IPS DF 6.9 (cell line): ENCODE data around the gene GPC5.
"Not testable (repeated sequence)": the region's sequence is repeated elsewhere in the genome, so short reads cannot be mapped to it uniquely, and the experiment has no call there.

Experiments used
- DNase-seq: peaks from one replicate; pipeline ENCODE4 v3.0.0-alpha.2; 2013; ENCODE audit warnings: low read depth, low spot score
- H3K27ac ChIP-seq: one replicate; pipeline ENCODE4 v1.5.1; 2013; ENCODE audit warnings: low read length, control low read depth
- H3K27me3 ChIP-seq: 2 replicates; pipeline ENCODE4 v1.6.1; 2013; ENCODE audit warnings: mild to moderate bottlenecking, low read length; ENCODE audit not compliant: control insufficient read depth, insufficient read depth
- H3K36me3 ChIP-seq: 2 replicates; pipeline ENCODE4 v1.6.1; 2013; ENCODE audit warnings: low read length; ENCODE audit not compliant: control insufficient read depth, insufficient read depth
- H3K4me1 ChIP-seq: 2 replicates; pipeline ENCODE4 v1.6.1; 2013; ENCODE audit warnings: low read length; ENCODE audit not compliant: control insufficient read depth, insufficient read depth
- H3K4me3 ChIP-seq: 2 replicates; pipeline ENCODE4 v1.5.1; 2013; ENCODE audit warnings: mild to moderate bottlenecking, low read length
- H3K9me3 ChIP-seq: 2 replicates; pipeline ENCODE4 v1.6.1; 2013; ENCODE audit warnings: low read length, inconsistent platforms; ENCODE audit not compliant: control insufficient read depth, insufficient read depth
- WGBS: extraction: QIAGEN DNeasy Blood & Tissue Kit; methylation state at CpG from one replicate; pipeline ENCODE4 v1.1.7; 2013; ENCODE audit warnings: mixed read lengths, missing lambda C conversion rate; ENCODE audit not compliant: insufficient read length, insufficient coverage; 5-methylcytosine and 5-hydroxymethylcytosine counted together

The GPC5 gene

GRCh38 chr13:91667486-91667885 is 269.1 kb downstream of the GPC5 start:
- Histone ChIP-seq H3K36me3 (no peaks in the 10 kb centered on the region), H3K27ac (no peak overlapping the region), H3K4me3 (no peak overlapping the region), H3K9me3 (no peaks in the 10 kb centered on the region), H3K27me3 (no peaks in the 10 kb centered on the region), H3K4me1 (no peaks in the 10 kb centered on the region)
- no CpG with 5 or more reads among the region's 2 CpGs for WGBS
- no peak for DNase-seq

GRCh38 chr13:91668866-91669495 is 270.6 kb downstream of the GPC5 start:
- H3K36me3 ChIP-seq: no peaks in the 10 kb centered on the region
- no peak overlapping the region for H3K27ac ChIP-seq
- no peak overlapping the region for H3K4me3 ChIP-seq
- H3K4me1 ChIP-seq: no peaks in the 10 kb centered on the region
- no CpG with 5 or more reads among the region's 5 CpGs for WGBS
- no peak for DNase-seq
- no peaks in the 10 kb centered on the region for H3K27me3 ChIP-seq
- H3K9me3 ChIP-seq: no peaks in the 10 kb centered on the region

- not testable (repeated sequence) for DNase-seq, H3K27me3 ChIP-seq, H3K36me3 ChIP-seq, H3K4me3 ChIP-seq, H3K27ac ChIP-seq, H3K4me1 ChIP-seq, H3K9me3 ChIP-seq
- WGBS: 100% methylated on average over 5 of the region's 15 CpGs
These were observed 275.9 kb downstream of the GPC5 start for GRCh38 chr13:91674347-91674746.

- no peak for DNase-seq
- Histone ChIP-seq H3K4me1 (0 out of 2 replicates have a peak, but pooled peaks cover 1% of the 10 kb centered on the region), H3K27me3 (no peaks in the 10 kb centered on the region), H3K9me3 (no peaks in the 10 kb centered on the region), H3K36me3 (no peaks in the 10 kb centered on the region), H3K4me3 (no peak overlapping the region), H3K27ac (no peak overlapping the region)
- WGBS: no CpG with 5 or more reads among the region's 3 CpGs
These were observed 286.3 kb downstream of the GPC5 start for GRCh38 chr13:91684746-91685145.

GRCh38 chr13:91690944-91691343 is 292.5 kb downstream of the GPC5 start:
- no peaks in the 10 kb centered on the region for H3K36me3 ChIP-seq
- no CpG with 5 or more reads among the region's 6 CpGs for WGBS

GRCh38 chr13:91693466-91693865 is 295.0 kb downstream of the GPC5 start:
- no CpG with 5 or more reads among the region's 11 CpGs for WGBS
- Histone ChIP-seq H3K27ac (no peak overlapping the region), H3K4me3 (no peak overlapping the region)

More at GRCh38 chr13:91690944-91691343, 292.5 kb downstream of the GPC5 start:
- Histone ChIP-seq H3K4me1 (no peaks in the 10 kb centered on the region), H3K4me3 (no peak overlapping the region), H3K27me3 (no peaks in the 10 kb centered on the region), H3K9me3 (no peaks in the 10 kb centered on the region), H3K27ac (no peak overlapping the region)
- no peak for DNase-seq

GRCh38 chr13:91698308-91698707 is 299.9 kb downstream of the GPC5 start:
- no peaks in the 10 kb centered on the region for H3K27me3 ChIP-seq
- WGBS: no CpG with 5 or more reads among the region's 2 CpGs
- no peak overlapping the region for H3K27ac ChIP-seq
- no peak overlapping the region for H3K4me3 ChIP-seq
- no peaks in the 10 kb centered on the region for H3K36me3 ChIP-seq
- no peaks in the 10 kb centered on the region for H3K9me3 ChIP-seq
- DNase-seq: no peak
- H3K4me1 ChIP-seq: no peaks in the 10 kb centered on the region

More at GRCh38 chr13:91693466-91693865, 295.0 kb downstream of the GPC5 start:
- Histone ChIP-seq H3K4me1 (no peaks in the 10 kb centered on the region), H3K9me3 (no peaks in the 10 kb centered on the region), H3K27me3 (no peaks in the 10 kb centered on the region), H3K36me3 (no peaks in the 10 kb centered on the region)
- DNase-seq: no peak

- Histone ChIP-seq H3K4me3 (no peak overlapping the region), H3K36me3 (no peaks in the 10 kb centered on the region), H3K9me3 (no peaks in the 10 kb centered on the region), H3K27me3 (no peaks in the 10 kb centered on the region), H3K27ac (no peak overlapping the region), H3K4me1 (no peaks in the 10 kb centered on the region)
- WGBS: no CpG with 5 or more reads among the region's 3 CpGs
- no peak for DNase-seq
These were observed 300.3 kb downstream of the GPC5 start for GRCh38 chr13:91698767-91699166.

- Histone ChIP-seq H3K4me1 (no peaks in the 10 kb centered on the region), H3K9me3 (no peaks in the 10 kb centered on the region), H3K27ac (no peak overlapping the region), H3K27me3 (no peaks in the 10 kb centered on the region), H3K4me3 (no peak overlapping the region), H3K36me3 (no peaks in the 10 kb centered on the region)
- no peak for DNase-seq
These were observed 301.4 kb downstream of the GPC5 start for GRCh38 chr13:91699863-91700262.

GRCh38 chr13:91701975-91702374 is 303.6 kb downstream of the GPC5 start:
- DNase-seq: no peak
- Histone ChIP-seq H3K9me3 (no peaks in the 10 kb centered on the region), H3K27me3 (no peaks in the 10 kb centered on the region), H3K4me3 (no peak overlapping the region), H3K4me1 (no peaks in the 10 kb centered on the region), H3K27ac (no peak overlapping the region), H3K36me3 (no peaks in the 10 kb centered on the region)

GRCh38 chr13:91702411-91702810 is 304.0 kb downstream of the GPC5 start:
- no peak overlapping the region for H3K4me3 ChIP-seq
- H3K4me1 ChIP-seq: no peaks in the 10 kb centered on the region
- H3K27ac ChIP-seq: no peak overlapping the region
- WGBS: no CpG with 5 or more reads among the region's 1 CpG
- no peaks in the 10 kb centered on the region for H3K9me3 ChIP-seq
- H3K36me3 ChIP-seq: no peaks in the 10 kb centered on the region
- no peaks in the 10 kb centered on the region for H3K27me3 ChIP-seq
- no peak for DNase-seq
